Stimulated activated CD8-positive, alpha-beta memory T cell treated with anti-CD3 and anti-CD28 coated beads, Interleukin-7, amount 100 ng/mL, for 4 hours (primary cell): ENCODE data around the gene OBP2B.
A peak's percentile ranks its signal among the peaks of the same experiment; 100 is the strongest.
"Not testable (repeated sequence)": the region's sequence is repeated elsewhere in the genome, so short reads cannot be mapped to it uniquely, and the experiment has no call there.

Experiments
- DNase-seq, 2 donors: peaks; one replicate each; pipeline ENCODE4 v3.0.0-alpha.2; 2020; ENCODE audit warnings: low read depth in 2 of 2

The OBP2B gene

GRCh38 chr9:133208880-133209300, at the start of gene OBP2B:
Gene OBP2B (minus strand): TSS chr9:133209250. CDS start chr9:133209199, 51 bp downstream.
- not testable (repeated sequence) for DNase-seq

- no peak for DNase-seq
Observed at GRCh38 chr9:133258061-133259015, 49.3 kb upstream of the OBP2B start.

- DNase-seq = no peak
Observed at GRCh38 chr9:133257465-133257956, 48.5 kb upstream of the OBP2B start.

GRCh38 chr9:133256686-133257091, 47.6 kb upstream of the OBP2B start:
- DNase-seq = no peak

GRCh38 chr9:133256136-133256461, 47.0 kb upstream of the OBP2B start:
- no peak for DNase-seq

GRCh38 chr9:133255371-133256135, 46.5 kb upstream of the OBP2B start:
- DNase-seq = no peak

- no peak for DNase-seq
Observed at GRCh38 chr9:133254471-133254870, 45.4 kb upstream of the OBP2B start.

- no peak for DNase-seq
Observed at GRCh38 chr9:133253268-133253667, 44.2 kb upstream of the OBP2B start.

- no peak for DNase-seq
Observed at GRCh38 chr9:133252301-133253020, 43.4 kb upstream of the OBP2B start.

- no peak for DNase-seq
Observed at GRCh38 chr9:133251773-133252172, 42.7 kb upstream of the OBP2B start.

GRCh38 chr9:133251221-133251620, 42.2 kb upstream of the OBP2B start:
- DNase-seq = not testable (repeated sequence)

- DNase-seq = no peak
Observed at GRCh38 chr9:133250741-133251170, 41.7 kb upstream of the OBP2B start.

- DNase-seq = no peak
Observed at GRCh38 chr9:133249337-133249736, 40.3 kb upstream of the OBP2B start.

- no peak for DNase-seq
Observed at GRCh38 chr9:133248726-133249295, 39.8 kb upstream of the OBP2B start.

- DNase-seq = no peak
Observed at GRCh38 chr9:133247632-133248031, 38.6 kb upstream of the OBP2B start.

GRCh38 chr9:133246991-133247390, 37.9 kb upstream of the OBP2B start:
- no peak for DNase-seq

GRCh38 chr9:133246562-133246961, 37.5 kb upstream of the OBP2B start:
- DNase-seq = no peak

- no peak for DNase-seq
Observed at GRCh38 chr9:133242991-133243390, 33.9 kb upstream of the OBP2B start.

GRCh38 chr9:133242241-133242640, 33.2 kb upstream of the OBP2B start:
- no peak for DNase-seq

GRCh38 chr9:133239533-133240090, 30.6 kb upstream of the OBP2B start:
- DNase-seq = no peak

GRCh38 chr9:133238851-133239532, 29.9 kb upstream of the OBP2B start:
- peak; percentile 21 to 35 for DNase-seq
